WTC11 (cell line): ENCODE data around the gene UNC13D. TPM values are rescaled to one million over a fixed set of nuclear protein-coding genes. Genes with fewer than 3 reads are reported as not detected.

Experiments
- ATAC-seq: fragments of 200-7000 bp; cut with Tn5 transposase; 2 replicates; pipeline ENCODE4 v1.10.0; 2021; ENCODE audit warnings: mild to moderate bottlenecking, moderate library complexity
- CTCF ChIA-PET: fragments of 300-600 bp; sonication (Branson Sonifier 250); formaldehyde crosslinking; loops from one replicate; lab custom pipeline; 2021; ENCODE audit warnings: antibody characterized with exemption; lab: Charles Lee
- POLR2A ChIA-PET: fragments of 350-600 bp; sonication (Branson Sonifier 250); formaldehyde crosslinking; loops from one replicate; lab custom pipeline; 2021; ENCODE audit warnings: antibody characterized with exemption; lab: Charles Lee
- DNase-seq: peaks from one replicate; pipeline ENCODE4 v3.0.0; 2021; ENCODE audit warnings: low spot score
- H3K27ac Mint-ChIP-seq: 2 replicates; pipeline ENCODE4 v1.8.0; 2021; ENCODE audit warnings: mixed read lengths
- H3K27me3 Mint-ChIP-seq: 2 replicates; pipeline ENCODE4 v1.8.0; 2021; ENCODE audit warnings: low read depth, mild to moderate bottlenecking, moderate library complexity, mixed read lengths
- H3K36me3 Mint-ChIP-seq: 2 replicates; pipeline ENCODE4 v1.8.0; 2021; ENCODE audit warnings: mixed read lengths
- H3K4me1 Mint-ChIP-seq: 2 replicates; pipeline ENCODE4 v1.8.0; 2022; ENCODE audit warnings: mixed read lengths
- H3K4me3 Mint-ChIP-seq: 2 replicates; pipeline ENCODE4 v1.8.0; 2021; ENCODE audit warnings: mild to moderate bottlenecking, moderate library complexity, mixed read lengths
- H3K9me3 Mint-ChIP-seq: 2 replicates; pipeline ENCODE4 v1.8.0; 2021; ENCODE audit warnings: mixed read lengths
- ATF1 ChIP-seq: sonication (generic); formaldehyde crosslinking; IDR thresholded peaks from 2 replicates; pipeline ENCODE4 v1.8.1; 2023; ENCODE audit warnings: mild to moderate bottlenecking, moderate library complexity, missing genetic modification reagents
- ELF4 ChIP-seq: sonication (generic); formaldehyde crosslinking; IDR thresholded peaks from 2 replicates; pipeline ENCODE4 v1.8.1; 2022; ENCODE audit warnings: low read depth, mild to moderate bottlenecking, moderate library complexity, missing genetic modification reagents
- ETV6 ChIP-seq: sonication (generic); formaldehyde crosslinking; IDR thresholded peaks from 2 replicates; pipeline ENCODE4 v1.8.1; 2022; ENCODE audit warnings: mild to moderate bottlenecking, missing genetic modification reagents
- FOXJ3 ChIP-seq: sonication (generic); formaldehyde crosslinking; IDR thresholded peaks from 2 replicates; pipeline ENCODE4 v1.9.0; 2021; ENCODE audit warnings: missing genetic modification reagents, mild to moderate bottlenecking, borderline replicate concordance
- GRHL2 ChIP-seq: fragments of 250-450 bp; sonication (Bioruptor Pico); IDR thresholded peaks from 2 replicates; pipeline ENCODE4 v1.8.0; 2022; ENCODE audit warnings: mild to moderate bottlenecking, moderate library complexity; ENCODE audit not compliant: insufficient replicate concordance, severe bottlenecking
- JUN ChIP-seq: sonication (generic); formaldehyde crosslinking; IDR thresholded peaks from 2 replicates; pipeline ENCODE4 v1.8.0; 2023; ENCODE audit warnings: mild to moderate bottlenecking, missing genetic modification reagents
- MYBL2 ChIP-seq: sonication (generic); formaldehyde crosslinking; IDR thresholded peaks from 2 replicates; pipeline ENCODE4 v1.8.1; 2023; ENCODE audit warnings: mild to moderate bottlenecking, moderate library complexity, missing genetic modification reagents
- SMAD4 ChIP-seq: sonication (generic); formaldehyde crosslinking; IDR thresholded peaks from 2 replicates; pipeline ENCODE4 v1.8.0; 2022; ENCODE audit warnings: mild to moderate bottlenecking, missing genetic modification reagents
- TCF7 ChIP-seq: sonication (generic); formaldehyde crosslinking; IDR thresholded peaks from 2 replicates; pipeline ENCODE4 v1.8.0; 2022; ENCODE audit warnings: mild to moderate bottlenecking, low read depth, missing genetic modification reagents, moderate library complexity
- ZBTB21 ChIP-seq: sonication (generic); formaldehyde crosslinking; IDR thresholded peaks from 2 replicates; pipeline ENCODE4 v1.8.1; 2023; ENCODE audit warnings: mild to moderate bottlenecking, missing genetic modification reagents, borderline replicate concordance
- ZNF416 ChIP-seq: fragments of 250-450 bp; sonication (Bioruptor Pico); IDR thresholded peaks from 2 replicates; pipeline ENCODE4 v1.9.0; 2021; ENCODE audit warnings: mild to moderate bottlenecking, inconsistent platforms
- total RNA-seq: library from RNA; stranded (reverse); gene quantifications from 3 replicates; pipeline ENCODE4 v1.2.3, GENCODE V29; 2021
- TF ChIP-seq, protein P1 (sequence below): sonication (generic); formaldehyde crosslinking; IDR thresholded peaks from 2 replicates; pipeline ENCODE4 v1.8.1; 2023; ENCODE audit warnings: mild to moderate bottlenecking, missing genetic modification reagents
- TF ChIP-seq, protein P2 (sequence below): fragments of 250-450 bp; sonication (Bioruptor Pico); conservative IDR thresholded peaks from 2 replicates; pipeline ENCODE4 v1.9.0; 2021; ENCODE audit warnings: mild to moderate bottlenecking
- TF ChIP-seq, protein P3 (sequence below): sonication (generic); formaldehyde crosslinking; IDR thresholded peaks from 2 replicates; pipeline ENCODE4 v1.8.1; 2022; ENCODE audit warnings: missing genetic modification reagents, borderline replicate concordance
- TF ChIP-seq, protein P4 (sequence below): fragments of 250-450 bp; sonication (Bioruptor Pico); IDR thresholded peaks from 2 replicates; pipeline ENCODE4 v1.9.0; 2021; ENCODE audit warnings: mild to moderate bottlenecking, borderline replicate concordance
- TF ChIP-seq, protein P5 (sequence below): sonication (generic); formaldehyde crosslinking; IDR thresholded peaks from 2 replicates; pipeline ENCODE4 v1.8.1; 2023; ENCODE audit warnings: mild to moderate bottlenecking, missing genetic modification reagents, borderline replicate concordance
- TF ChIP-seq, protein P6 (sequence below): fragments of 200-600 bp; IDR thresholded peaks from 2 replicates; pipeline ENCODE4 v1.8.0; 2022; ENCODE audit warnings: antibody characterized with exemption
- TF ChIP-seq, protein P7 (sequence below): sonication (generic); formaldehyde crosslinking; IDR thresholded peaks from 2 replicates; pipeline ENCODE4 v1.8.0; 2023; ENCODE audit warnings: missing genetic modification reagents

UNC13D gene
- total RNA-seq, 1 experiment from 2014 or later, result 13.1 TPM

DNA sequence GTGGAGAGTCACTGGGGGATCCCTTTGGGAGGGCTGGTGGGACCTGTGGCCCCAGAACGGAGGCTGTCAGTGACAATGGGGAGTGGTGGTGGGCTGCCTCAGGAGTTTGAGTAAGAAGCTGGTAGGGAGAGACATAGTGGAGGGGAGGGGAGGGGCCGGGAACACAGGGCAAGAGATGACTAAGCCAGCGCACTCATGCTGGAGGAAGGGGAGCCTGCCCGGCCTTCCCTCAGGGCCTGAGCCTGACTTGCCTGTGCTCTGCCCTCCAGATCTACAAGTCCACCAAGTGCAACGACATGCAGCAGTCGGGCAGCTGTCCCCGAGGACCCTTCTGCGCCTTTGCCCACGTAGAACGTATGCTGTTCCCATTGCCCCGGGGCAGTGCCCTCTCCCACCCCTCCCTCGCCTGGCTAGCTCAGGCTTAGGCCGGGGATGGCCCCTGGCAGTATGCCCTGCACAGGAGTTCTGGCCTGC is 29.3 kb downstream of the UNC13D start:
- ChIA-PET CTCF (interaction anchor here (1.1 to 1.8 kb wide), 4 partner anchors 15 to 65 kb away, joined by 3 to 8 read pairs (median 6); partner anchors contain the start of gene GALK1), POLR2A (no interaction called here)
- DNase-seq (no peak), ATAC-seq (no peak)
- Mint-ChIP-seq H3K27ac (no peak overlapping the region), H3K27me3 (no peaks in the 10 kb centered on the region), H3K4me1 (no peaks in the 10 kb centered on the region), H3K36me3 (peaks cover 46% of the 10 kb centered on the region), H3K4me3 (no peak overlapping the region), H3K9me3 (no peaks in the 10 kb centered on the region)
- TF ChIP-seq, protein P1, sequence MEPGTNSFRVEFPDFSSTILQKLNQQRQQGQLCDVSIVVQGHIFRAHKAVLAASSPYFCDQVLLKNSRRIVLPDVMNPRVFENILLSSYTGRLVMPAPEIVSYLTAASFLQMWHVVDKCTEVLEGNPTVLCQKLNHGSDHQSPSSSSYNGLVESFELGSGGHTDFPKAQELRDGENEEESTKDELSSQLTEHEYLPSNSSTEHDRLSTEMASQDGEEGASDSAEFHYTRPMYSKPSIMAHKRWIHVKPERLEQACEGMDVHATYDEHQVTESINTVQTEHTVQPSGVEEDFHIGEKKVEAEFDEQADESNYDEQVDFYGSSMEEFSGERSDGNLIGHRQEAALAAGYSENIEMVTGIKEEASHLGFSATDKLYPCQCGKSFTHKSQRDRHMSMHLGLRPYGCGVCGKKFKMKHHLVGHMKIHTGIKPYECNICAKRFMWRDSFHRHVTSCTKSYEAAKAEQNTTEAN (CRISPR knock-in tag), result no peak
- no peak for TF ChIP-seq ATF1 (CRISPR knock-in tag)
- no peak for TF ChIP-seq SMAD4
- TF ChIP-seq FOXJ3 (CRISPR knock-in tag), result no peak
- TF ChIP-seq, protein P2, sequence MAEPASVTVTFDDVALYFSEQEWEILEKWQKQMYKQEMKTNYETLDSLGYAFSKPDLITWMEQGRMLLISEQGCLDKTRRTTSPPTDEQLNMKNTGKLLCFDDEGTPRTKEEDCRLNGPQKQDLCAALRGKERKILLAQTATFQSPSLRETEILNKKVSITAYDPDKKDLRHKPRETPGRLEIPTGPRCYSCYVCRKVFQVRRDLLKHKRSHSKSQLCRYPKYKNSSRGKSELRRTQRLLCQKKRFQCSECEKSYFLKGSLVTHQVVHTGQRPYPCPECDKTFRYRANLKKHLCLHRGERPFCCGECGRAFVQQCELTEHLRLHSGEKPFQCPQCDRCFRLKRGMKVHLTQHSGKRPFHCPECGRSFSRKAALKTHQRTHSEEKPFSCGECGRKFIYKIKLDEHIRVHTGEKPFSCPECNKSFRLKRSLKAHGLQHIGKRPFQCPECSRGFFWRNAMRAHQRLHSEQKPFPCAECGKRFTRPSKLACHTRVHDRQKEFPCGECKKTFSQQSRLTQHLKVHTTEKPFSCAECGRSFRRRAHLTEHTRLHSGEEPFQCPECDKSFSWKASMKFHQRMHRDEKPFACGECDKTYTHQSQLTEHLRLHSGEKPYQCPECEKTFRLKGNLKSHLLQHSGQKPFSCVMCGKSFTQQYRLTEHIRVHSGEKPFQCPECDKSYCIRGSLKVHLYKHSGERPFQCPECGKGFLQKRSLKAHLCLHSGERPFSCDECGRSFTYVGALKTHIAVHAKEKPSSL (CRISPR knock-in tag), result no peak
- no peak for TF ChIP-seq ZNF416
- TF ChIP-seq ETV6, result no peak
- TF ChIP-seq, protein P3, sequence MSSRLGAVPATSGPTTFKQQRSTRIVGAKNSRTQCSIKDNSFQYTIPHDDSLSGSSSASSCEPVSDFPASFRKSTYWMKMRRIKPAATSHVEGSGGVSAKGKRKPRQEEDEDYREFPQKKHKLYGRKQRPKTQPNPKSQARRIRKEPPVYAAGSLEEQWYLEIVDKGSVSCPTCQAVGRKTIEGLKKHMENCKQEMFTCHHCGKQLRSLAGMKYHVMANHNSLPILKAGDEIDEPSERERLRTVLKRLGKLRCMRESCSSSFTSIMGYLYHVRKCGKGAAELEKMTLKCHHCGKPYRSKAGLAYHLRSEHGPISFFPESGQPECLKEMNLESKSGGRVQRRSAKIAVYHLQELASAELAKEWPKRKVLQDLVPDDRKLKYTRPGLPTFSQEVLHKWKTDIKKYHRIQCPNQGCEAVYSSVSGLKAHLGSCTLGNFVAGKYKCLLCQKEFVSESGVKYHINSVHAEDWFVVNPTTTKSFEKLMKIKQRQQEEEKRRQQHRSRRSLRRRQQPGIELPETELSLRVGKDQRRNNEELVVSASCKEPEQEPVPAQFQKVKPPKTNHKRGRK (CRISPR knock-in tag), result no peak
- no peak for TF ChIP-seq ZBTB21 (CRISPR knock-in tag)
- TF ChIP-seq TCF7 (CRISPR knock-in tag), result no peak

DNA sequence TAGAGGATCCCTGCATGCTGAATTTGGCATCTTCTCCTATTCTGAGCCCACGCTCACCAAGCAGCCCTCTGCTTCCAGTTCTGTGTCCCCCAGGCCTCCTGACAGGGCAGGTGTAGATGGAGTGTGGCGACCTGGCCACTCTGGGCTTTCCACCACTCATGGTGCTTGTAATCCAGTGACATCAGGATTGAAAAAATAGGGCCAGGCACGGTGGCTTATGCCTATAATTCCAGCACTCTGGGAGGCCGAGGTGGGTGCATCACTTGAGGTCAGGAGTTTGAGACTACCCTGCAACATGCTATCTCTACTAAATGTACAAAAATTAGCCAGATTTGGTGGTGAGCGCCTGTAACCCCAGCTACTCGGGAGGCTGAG is 30.2 kb downstream of the UNC13D start:
- H3K4me3 Mint-ChIP-seq, result no peak overlapping the region
- H3K4me1 Mint-ChIP-seq, result no peaks in the 10 kb centered on the region
- DNase-seq, result no peak
- no peaks in the 10 kb centered on the region for H3K27me3 Mint-ChIP-seq
- CTCF ChIA-PET, result interaction anchor here (1.6 to 2.1 kb wide), 2 partner anchors 13 to 16 kb away, joined by 4 to 5 read pairs; no protein-coding TSS in a partner anchor
- no peak for ATAC-seq
- H3K36me3 Mint-ChIP-seq, result peaks cover 37% of the 10 kb centered on the region
- no peaks in the 10 kb centered on the region for H3K9me3 Mint-ChIP-seq
- POLR2A ChIA-PET, result interaction anchor here (0.7 kb wide), 1 partner anchor 338 kb away, joined by 4 read pairs; no protein-coding TSS in a partner anchor
- H3K27ac Mint-ChIP-seq, result no peak overlapping the region
- TF ChIP-seq, protein P4, sequence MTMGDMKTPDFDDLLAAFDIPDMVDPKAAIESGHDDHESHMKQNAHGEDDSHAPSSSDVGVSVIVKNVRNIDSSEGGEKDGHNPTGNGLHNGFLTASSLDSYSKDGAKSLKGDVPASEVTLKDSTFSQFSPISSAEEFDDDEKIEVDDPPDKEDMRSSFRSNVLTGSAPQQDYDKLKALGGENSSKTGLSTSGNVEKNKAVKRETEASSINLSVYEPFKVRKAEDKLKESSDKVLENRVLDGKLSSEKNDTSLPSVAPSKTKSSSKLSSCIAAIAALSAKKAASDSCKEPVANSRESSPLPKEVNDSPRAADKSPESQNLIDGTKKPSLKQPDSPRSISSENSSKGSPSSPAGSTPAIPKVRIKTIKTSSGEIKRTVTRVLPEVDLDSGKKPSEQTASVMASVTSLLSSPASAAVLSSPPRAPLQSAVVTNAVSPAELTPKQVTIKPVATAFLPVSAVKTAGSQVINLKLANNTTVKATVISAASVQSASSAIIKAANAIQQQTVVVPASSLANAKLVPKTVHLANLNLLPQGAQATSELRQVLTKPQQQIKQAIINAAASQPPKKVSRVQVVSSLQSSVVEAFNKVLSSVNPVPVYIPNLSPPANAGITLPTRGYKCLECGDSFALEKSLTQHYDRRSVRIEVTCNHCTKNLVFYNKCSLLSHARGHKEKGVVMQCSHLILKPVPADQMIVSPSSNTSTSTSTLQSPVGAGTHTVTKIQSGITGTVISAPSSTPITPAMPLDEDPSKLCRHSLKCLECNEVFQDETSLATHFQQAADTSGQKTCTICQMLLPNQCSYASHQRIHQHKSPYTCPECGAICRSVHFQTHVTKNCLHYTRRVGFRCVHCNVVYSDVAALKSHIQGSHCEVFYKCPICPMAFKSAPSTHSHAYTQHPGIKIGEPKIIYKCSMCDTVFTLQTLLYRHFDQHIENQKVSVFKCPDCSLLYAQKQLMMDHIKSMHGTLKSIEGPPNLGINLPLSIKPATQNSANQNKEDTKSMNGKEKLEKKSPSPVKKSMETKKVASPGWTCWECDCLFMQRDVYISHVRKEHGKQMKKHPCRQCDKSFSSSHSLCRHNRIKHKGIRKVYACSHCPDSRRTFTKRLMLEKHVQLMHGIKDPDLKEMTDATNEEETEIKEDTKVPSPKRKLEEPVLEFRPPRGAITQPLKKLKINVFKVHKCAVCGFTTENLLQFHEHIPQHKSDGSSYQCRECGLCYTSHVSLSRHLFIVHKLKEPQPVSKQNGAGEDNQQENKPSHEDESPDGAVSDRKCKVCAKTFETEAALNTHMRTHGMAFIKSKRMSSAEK, result no peak
- TF ChIP-seq, protein P5, sequence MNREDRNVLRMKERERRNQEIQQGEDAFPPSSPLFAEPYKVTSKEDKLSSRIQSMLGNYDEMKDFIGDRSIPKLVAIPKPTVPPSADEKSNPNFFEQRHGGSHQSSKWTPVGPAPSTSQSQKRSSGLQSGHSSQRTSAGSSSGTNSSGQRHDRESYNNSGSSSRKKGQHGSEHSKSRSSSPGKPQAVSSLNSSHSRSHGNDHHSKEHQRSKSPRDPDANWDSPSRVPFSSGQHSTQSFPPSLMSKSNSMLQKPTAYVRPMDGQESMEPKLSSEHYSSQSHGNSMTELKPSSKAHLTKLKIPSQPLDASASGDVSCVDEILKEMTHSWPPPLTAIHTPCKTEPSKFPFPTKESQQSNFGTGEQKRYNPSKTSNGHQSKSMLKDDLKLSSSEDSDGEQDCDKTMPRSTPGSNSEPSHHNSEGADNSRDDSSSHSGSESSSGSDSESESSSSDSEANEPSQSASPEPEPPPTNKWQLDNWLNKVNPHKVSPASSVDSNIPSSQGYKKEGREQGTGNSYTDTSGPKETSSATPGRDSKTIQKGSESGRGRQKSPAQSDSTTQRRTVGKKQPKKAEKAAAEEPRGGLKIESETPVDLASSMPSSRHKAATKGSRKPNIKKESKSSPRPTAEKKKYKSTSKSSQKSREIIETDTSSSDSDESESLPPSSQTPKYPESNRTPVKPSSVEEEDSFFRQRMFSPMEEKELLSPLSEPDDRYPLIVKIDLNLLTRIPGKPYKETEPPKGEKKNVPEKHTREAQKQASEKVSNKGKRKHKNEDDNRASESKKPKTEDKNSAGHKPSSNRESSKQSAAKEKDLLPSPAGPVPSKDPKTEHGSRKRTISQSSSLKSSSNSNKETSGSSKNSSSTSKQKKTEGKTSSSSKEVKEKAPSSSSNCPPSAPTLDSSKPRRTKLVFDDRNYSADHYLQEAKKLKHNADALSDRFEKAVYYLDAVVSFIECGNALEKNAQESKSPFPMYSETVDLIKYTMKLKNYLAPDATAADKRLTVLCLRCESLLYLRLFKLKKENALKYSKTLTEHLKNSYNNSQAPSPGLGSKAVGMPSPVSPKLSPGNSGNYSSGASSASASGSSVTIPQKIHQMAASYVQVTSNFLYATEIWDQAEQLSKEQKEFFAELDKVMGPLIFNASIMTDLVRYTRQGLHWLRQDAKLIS, result no peak
- TF ChIP-seq TCF7 (CRISPR knock-in tag) (no peak), MYBL2 (no peak), JUN (CRISPR knock-in tag) (no peak), GRHL2 (no peak), ELF4 (no peak)
- TF ChIP-seq, protein P6, sequence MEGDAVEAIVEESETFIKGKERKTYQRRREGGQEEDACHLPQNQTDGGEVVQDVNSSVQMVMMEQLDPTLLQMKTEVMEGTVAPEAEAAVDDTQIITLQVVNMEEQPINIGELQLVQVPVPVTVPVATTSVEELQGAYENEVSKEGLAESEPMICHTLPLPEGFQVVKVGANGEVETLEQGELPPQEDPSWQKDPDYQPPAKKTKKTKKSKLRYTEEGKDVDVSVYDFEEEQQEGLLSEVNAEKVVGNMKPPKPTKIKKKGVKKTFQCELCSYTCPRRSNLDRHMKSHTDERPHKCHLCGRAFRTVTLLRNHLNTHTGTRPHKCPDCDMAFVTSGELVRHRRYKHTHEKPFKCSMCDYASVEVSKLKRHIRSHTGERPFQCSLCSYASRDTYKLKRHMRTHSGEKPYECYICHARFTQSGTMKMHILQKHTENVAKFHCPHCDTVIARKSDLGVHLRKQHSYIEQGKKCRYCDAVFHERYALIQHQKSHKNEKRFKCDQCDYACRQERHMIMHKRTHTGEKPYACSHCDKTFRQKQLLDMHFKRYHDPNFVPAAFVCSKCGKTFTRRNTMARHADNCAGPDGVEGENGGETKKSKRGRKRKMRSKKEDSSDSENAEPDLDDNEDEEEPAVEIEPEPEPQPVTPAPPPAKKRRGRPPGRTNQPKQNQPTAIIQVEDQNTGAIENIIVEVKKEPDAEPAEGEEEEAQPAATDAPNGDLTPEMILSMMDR, result no peak
- TF ChIP-seq, protein P7, sequence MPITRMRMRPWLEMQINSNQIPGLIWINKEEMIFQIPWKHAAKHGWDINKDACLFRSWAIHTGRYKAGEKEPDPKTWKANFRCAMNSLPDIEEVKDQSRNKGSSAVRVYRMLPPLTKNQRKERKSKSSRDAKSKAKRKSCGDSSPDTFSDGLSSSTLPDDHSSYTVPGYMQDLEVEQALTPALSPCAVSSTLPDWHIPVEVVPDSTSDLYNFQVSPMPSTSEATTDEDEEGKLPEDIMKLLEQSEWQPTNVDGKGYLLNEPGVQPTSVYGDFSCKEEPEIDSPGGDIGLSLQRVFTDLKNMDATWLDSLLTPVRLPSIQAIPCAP (CRISPR knock-in tag), result no peak
